Lower leg skin (tissue), 4 donors: Measurements from ENCODE around the gene ULK1. TPM values are rescaled to one million over a fixed set of nuclear protein-coding genes. Genes with fewer than 3 reads are reported as not detected.

ENCODE experiments used
- DNase-seq, 2 donors: peaks; one replicate each; pipeline ENCODE4 v3.0.0-alpha.2; 2019; ENCODE audit warnings: low spot score in 2 of 2
- H3K4me3 ChIP-seq: fragments of 200-600 bp; sonication (generic); 2 replicates; pipeline ENCODE4 v1.5.1; 2017; ENCODE audit warnings: mild to moderate bottlenecking, low read depth; ENCODE audit not compliant: poor library complexity, severe bottlenecking
- POLR2A ChIP-seq, 2 donors: fragments of 450-650 bp; IDR thresholded peaks; one replicate each; pipeline ENCODE4 v1.6.1; 2016 to 2017; ENCODE audit warnings: antibody characterized with exemption in 2 of 2, mild to moderate bottlenecking in 1 of 2, moderate library complexity in 1 of 2
- WGBS, 2 donors: methylation state at CpG; one replicate each; pipeline ENCODE4 v1.1.5; 2018; 5-methylcytosine and 5-hydroxymethylcytosine counted together
- intact Hi-C: fragments of 100-400 bp; cut with DNase I; formaldehyde crosslinking; loops from one replicate; pipeline ENCODE4 v1.15.0; 2023; ENCODE audit warnings: low total_unique reads
- total RNA-seq, 4 donors: library from RNA; depleted of rRNA; stranded (reverse); fragments of >200 nt; gene quantifications; one replicate each; pipeline ENCODE4 v1.1.0, GENCODE V29; 2016
- TF ChIP-seq, protein P1 (sequence below), 3 donors: fragments of 450-650 bp; IDR thresholded peaks; one replicate each; pipeline ENCODE4 v1.5.1; 2016; ENCODE audit warnings: antibody characterized with exemption in 3 of 3, mild to moderate bottlenecking in 3 of 3, moderate library complexity in 2 of 3

The ULK1 gene
- total RNA-seq, 4 donors from 2014 or later = 42.8 to 117 (median 46.1) TPM

GRCh38 chr12:131857908-131858850, 36.2 kb upstream of the ULK1 start:
- intact Hi-C loops = no loop called here
- no peak for TF ChIP-seq POLR2A (IDR thresholded peaks at IDR 0.05)
- TF ChIP-seq, protein P1, sequence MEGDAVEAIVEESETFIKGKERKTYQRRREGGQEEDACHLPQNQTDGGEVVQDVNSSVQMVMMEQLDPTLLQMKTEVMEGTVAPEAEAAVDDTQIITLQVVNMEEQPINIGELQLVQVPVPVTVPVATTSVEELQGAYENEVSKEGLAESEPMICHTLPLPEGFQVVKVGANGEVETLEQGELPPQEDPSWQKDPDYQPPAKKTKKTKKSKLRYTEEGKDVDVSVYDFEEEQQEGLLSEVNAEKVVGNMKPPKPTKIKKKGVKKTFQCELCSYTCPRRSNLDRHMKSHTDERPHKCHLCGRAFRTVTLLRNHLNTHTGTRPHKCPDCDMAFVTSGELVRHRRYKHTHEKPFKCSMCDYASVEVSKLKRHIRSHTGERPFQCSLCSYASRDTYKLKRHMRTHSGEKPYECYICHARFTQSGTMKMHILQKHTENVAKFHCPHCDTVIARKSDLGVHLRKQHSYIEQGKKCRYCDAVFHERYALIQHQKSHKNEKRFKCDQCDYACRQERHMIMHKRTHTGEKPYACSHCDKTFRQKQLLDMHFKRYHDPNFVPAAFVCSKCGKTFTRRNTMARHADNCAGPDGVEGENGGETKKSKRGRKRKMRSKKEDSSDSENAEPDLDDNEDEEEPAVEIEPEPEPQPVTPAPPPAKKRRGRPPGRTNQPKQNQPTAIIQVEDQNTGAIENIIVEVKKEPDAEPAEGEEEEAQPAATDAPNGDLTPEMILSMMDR (IDR thresholded peaks at IDR 0.05) = no peak
- DNase-seq = no peak
- no peak overlapping the region for H3K4me3 ChIP-seq
- WGBS, 2 donors = 81 to 84% methylated on average over 21 of the region's 21 CpGs

- WGBS, 2 donors = 15 to 22% methylated on average over 21 to 22 of the region's 22 CpGs
- no peak overlapping the region for H3K4me3 ChIP-seq
- TF ChIP-seq, protein P1 (IDR thresholded peaks at IDR 0.05) = peak in 1 of 3 donors; percentile 81
- no peak for TF ChIP-seq POLR2A (IDR thresholded peaks at IDR 0.05)
- intact Hi-C loops = no loop called here
- DNase-seq = peak; percentile 46 to 91
Observed at GRCh38 chr12:131860472-131861260, 33.8 kb upstream of the ULK1 start.

- intact Hi-C loops = no loop called here
- 70 to 77% methylated on average over 12 of the region's 12 CpGs for WGBS, 2 donors
- DNase-seq = no peak
- H3K4me3 ChIP-seq = no peak overlapping the region
- TF ChIP-seq POLR2A (IDR thresholded peaks at IDR 0.05) = no peak
- TF ChIP-seq, protein P1 (IDR thresholded peaks at IDR 0.05) = no peak
Observed at GRCh38 chr12:131861261-131862083, 33.0 kb upstream of the ULK1 start.

DNA sequence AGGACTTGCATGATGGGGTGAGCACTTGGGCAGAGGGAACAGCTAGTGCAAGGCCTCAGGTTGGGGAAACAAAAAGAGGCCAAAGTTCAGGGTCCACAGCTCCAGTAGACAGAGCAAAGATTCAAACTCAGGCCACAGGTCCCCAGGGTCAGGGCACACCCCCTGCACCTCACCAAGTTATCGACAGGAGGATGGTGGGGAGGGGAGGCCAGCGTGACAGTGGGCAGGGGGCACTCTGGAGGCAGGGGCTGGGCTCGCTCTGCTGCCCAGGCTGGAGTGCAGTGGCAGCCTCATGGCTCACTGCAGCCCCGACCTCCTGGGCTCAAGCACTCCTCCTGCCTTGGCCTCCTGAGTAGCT, 32.4 kb upstream of the ULK1 start:
- 67 to 97% methylated on average over 4 of the region's 4 CpGs for WGBS, 2 donors
- no peak for DNase-seq

GRCh38 chr12:131862600-131862993, 31.8 kb upstream of the ULK1 start:
- no peak overlapping the region for H3K4me3 ChIP-seq
- 68 to 77% methylated on average over 14 of the region's 14 CpGs for WGBS, 2 donors
- no peak for DNase-seq
- intact Hi-C loops = no loop called here
- no peak for TF ChIP-seq POLR2A (IDR thresholded peaks at IDR 0.05)

More for the DNA sequence above, 32.4 kb upstream of the ULK1 start:
- TF ChIP-seq, protein P1 (IDR thresholded peaks at IDR 0.05) = no peak
- TF ChIP-seq POLR2A (IDR thresholded peaks at IDR 0.05) = no peak
- H3K4me3 ChIP-seq = no peak overlapping the region
- intact Hi-C loops = no loop called here
